ENCODE results near the gene ASTN2.

Gene ASTN2

DNA sequence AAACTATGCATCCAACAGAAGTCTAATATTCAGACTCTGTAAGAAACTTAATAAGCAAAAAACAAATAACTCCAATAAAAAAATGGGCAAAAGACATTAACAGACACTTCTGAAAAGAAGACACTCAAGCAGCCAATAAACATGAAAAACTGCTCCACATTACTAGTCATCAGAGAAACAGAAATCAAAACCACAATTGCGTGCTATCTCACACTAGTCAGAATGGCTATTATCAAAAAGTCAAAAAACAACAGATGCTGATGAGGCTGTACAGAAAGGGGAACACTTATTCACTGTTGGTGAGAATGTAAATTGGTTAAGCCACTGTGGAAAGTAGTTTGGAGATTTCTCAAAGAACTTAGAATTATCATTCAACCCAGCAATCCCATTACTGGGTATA is 829.0 kb downstream of the ASTN2 start:
- no peak for DNase-seq (ENCODE audit: low spot score)
- in situ Hi-C loops (cut with MboI; ENCODE audit: low pct_unique_long_range_greater_than_20kb, low sequenced_read_pairs, unreplicated experiment), result no loop called here
- TF ChIP-seq, protein P1, sequence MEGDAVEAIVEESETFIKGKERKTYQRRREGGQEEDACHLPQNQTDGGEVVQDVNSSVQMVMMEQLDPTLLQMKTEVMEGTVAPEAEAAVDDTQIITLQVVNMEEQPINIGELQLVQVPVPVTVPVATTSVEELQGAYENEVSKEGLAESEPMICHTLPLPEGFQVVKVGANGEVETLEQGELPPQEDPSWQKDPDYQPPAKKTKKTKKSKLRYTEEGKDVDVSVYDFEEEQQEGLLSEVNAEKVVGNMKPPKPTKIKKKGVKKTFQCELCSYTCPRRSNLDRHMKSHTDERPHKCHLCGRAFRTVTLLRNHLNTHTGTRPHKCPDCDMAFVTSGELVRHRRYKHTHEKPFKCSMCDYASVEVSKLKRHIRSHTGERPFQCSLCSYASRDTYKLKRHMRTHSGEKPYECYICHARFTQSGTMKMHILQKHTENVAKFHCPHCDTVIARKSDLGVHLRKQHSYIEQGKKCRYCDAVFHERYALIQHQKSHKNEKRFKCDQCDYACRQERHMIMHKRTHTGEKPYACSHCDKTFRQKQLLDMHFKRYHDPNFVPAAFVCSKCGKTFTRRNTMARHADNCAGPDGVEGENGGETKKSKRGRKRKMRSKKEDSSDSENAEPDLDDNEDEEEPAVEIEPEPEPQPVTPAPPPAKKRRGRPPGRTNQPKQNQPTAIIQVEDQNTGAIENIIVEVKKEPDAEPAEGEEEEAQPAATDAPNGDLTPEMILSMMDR (IDR thresholded peaks at IDR 0.05; ENCODE audit: extremely low read depth, insufficient read depth, missing control alignments), result no peak

DNA sequence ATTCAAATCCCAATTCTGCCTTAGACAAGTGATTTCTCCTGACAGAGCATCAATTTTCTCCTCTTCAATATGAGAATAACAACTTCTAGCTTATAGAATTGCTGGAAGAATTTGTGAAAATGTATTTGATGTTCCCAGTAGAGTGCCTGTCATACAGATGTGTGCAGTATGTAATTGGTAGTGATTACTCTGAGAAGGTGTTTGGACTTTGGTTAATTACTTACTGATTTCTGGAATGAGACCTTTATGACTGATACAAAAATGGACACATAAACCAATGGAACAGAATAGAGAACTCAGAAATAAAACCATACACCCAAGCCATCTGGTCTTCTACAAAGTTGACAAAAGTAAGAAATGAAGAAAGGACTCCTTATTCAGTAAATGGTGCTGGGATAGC is 829.7 kb downstream of the ASTN2 start:
- TF ChIP-seq, protein P1 (IDR thresholded peaks at IDR 0.05; ENCODE audit: extremely low read depth, insufficient read depth, missing control alignments), result no peak
- in situ Hi-C loops (cut with MboI; ENCODE audit: low pct_unique_long_range_greater_than_20kb, low sequenced_read_pairs, unreplicated experiment), result no loop called here
- DNase-seq (ENCODE audit: low spot score), result no peak

DNA sequence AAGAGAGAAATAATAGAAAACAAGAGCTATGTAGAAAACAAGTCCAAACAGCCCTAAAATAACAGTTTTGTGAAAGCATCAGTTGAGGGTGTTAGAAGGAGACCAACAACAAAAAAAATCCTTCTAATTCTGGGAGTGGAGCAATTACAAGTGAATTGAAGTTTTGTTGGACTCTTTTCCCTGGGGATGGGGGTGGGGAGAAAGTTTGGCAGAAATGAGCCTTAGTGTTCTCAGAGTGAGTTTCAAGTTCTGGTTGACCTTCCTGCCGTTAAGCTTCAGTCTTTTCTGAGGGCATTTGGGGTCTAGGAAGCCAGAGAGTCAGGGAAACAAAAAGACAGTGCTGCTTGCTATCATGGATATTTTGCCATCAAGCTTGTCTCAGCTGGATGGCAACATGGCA is 834.0 kb downstream of the ASTN2 start:
- in situ Hi-C loops (cut with MboI; ENCODE audit: low pct_unique_long_range_greater_than_20kb, low sequenced_read_pairs, unreplicated experiment), result no loop called here
- no peak for DNase-seq (ENCODE audit: low spot score)
- TF ChIP-seq, protein P1 (IDR thresholded peaks at IDR 0.05; ENCODE audit: extremely low read depth, insufficient read depth, missing control alignments), result no peak

DNA sequence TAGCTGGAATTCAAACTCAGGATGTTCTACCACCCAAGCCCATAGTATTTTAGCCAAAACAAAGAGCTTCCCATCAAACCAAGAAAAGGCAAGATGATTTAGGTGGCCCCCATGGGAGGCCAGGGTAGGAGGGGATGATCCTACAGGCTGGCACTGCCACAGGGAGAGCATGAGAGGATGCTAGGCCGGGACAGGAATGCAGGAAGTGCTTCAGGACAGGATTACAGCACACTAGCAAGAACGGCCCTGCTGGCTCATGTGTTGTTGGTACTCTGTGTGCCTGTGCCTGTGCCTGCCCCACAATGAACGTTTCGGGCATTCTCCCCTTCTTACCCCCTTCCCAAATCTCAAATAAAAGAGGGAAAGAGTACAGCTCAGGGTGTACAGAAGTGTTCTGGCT is 838.5 kb downstream of the ASTN2 start:
- DNase-seq (ENCODE audit: low spot score), result no peak
- in situ Hi-C loops (cut with MboI; ENCODE audit: low pct_unique_long_range_greater_than_20kb, low sequenced_read_pairs, unreplicated experiment), result no loop called here
- TF ChIP-seq, protein P1 (IDR thresholded peaks at IDR 0.05; ENCODE audit: extremely low read depth, insufficient read depth, missing control alignments), result no peak

DNA sequence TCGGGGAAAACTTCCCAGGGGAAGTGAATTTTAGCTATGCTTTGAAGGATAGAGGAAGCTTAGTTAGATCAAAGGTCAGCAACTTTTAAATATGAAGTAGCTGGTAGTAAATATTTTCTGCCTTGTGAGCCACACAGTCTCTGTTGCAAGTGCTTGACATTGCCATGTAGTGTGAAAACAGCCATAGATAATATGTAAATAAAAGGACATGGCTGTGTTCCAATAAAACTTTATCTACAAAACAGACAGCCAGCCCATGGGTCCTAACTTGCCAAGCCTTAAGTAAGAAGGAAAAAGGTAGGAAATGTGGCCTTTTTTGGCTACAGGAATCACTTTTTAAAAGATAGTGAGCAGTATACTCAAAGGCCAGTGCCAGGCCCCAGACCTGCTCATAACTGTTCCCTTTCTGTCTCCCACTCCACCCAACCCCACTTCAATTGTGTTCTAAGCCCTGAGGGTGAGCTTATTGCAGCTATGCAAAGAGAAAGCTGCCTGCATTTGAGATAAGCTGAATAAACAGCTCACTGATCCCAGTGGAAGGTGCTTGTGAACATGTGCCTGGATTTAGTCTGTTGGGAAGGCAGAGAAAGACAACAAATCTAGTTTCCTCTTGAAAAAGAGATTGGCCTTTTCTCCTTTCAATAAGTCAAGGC is 840.7 kb downstream of the ASTN2 start:
- DNase-seq (ENCODE audit: low spot score), result no peak
- TF ChIP-seq, protein P1 (IDR thresholded peaks at IDR 0.05; ENCODE audit: extremely low read depth, insufficient read depth, missing control alignments), result no peak
- in situ Hi-C loops (cut with MboI; ENCODE audit: low pct_unique_long_range_greater_than_20kb, low sequenced_read_pairs, unreplicated experiment), result no loop called here

DNA sequence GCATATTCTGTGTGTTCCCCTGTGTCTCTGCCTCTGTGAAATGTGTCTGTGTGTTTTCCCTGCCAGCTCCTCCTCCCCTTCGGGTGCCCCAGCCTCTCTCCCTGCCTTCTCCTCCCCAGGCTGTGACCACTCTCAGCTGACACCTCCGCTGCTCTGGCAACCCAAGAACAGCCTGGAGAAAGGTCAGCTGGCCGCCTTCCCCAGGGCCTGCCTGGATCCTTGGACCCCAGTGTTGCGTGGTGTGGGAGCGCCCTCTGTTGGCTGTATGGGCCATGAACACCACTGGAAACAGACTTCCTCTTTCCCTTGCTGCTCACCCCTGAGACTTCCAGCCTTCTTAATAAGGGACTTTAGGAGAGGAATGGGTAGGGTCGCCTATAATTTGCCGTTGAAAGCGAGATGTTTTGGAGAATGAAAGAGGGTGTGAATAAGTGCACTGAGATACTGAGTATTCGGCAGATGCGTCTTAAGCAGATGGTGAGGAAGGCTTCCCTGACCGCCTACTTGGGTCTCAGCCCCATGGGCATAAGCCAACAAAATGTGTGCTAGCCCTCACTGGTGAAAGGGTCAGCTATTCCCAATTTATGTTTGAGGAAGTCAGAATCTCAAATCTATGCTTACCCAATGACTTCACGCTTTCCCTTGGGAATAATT is 842.6 kb downstream of the ASTN2 start:
- TF ChIP-seq, protein P1 (IDR thresholded peaks at IDR 0.05; ENCODE audit: extremely low read depth, insufficient read depth, missing control alignments), result peak; percentile 90
- in situ Hi-C loops (cut with MboI; ENCODE audit: low pct_unique_long_range_greater_than_20kb, low sequenced_read_pairs, unreplicated experiment), result no loop called here
- DNase-seq (ENCODE audit: low spot score), result peak; percentile 71

Data from GM13977 (cell line).